GM23338 (cell line): ENCODE data around the gene NUMB. TPM values are rescaled to one million over a fixed set of nuclear protein-coding genes. Genes with fewer than 3 reads are reported as not detected.

ENCODE experiments used
- ATAC-seq: fragments of 200-7000 bp; cut with Tn5 transposase; 3 replicates; pipeline ENCODE4 v1.9.1; 2020
- DNase-seq: peaks from one replicate; pipeline ENCODE4 v3.0.0-alpha.2; 2015; ENCODE audit warnings: low spot score
- H2AFZ ChIP-seq: fragments of 200-600 bp; sonication (generic); 2 replicates; pipeline ENCODE4 v1.8.0; 2016; ENCODE audit warnings: antibody characterized with exemption, mild to moderate bottlenecking, moderate library complexity
- H3F3A ChIP-seq: fragments of 200-600 bp; sonication (generic); replicated peaks from 2 replicates; pipeline ENCODE4 v1.8.0; 2017; ENCODE audit warnings: antibody characterized with exemption, mixed run types, low read depth
- H3K27ac ChIP-seq: fragments of 200-600 bp; sonication (generic); 2 replicates; pipeline ENCODE4 v1.6.1; 2016; ENCODE audit warnings: low read depth
- H3K27me3 ChIP-seq: fragments of 200-600 bp; sonication (generic); 2 replicates; pipeline ENCODE4 v1.8.0; 2016; ENCODE audit warnings: mild to moderate bottlenecking, mixed run types, moderate library complexity; ENCODE audit not compliant: insufficient read depth
- H3K36me3 ChIP-seq: fragments of 200-600 bp; sonication (generic); 2 replicates; pipeline ENCODE4 v1.8.0; 2016; ENCODE audit warnings: mild to moderate bottlenecking; ENCODE audit not compliant: insufficient read depth
- H3K4me1 ChIP-seq: fragments of 200-600 bp; sonication (generic); 2 replicates; pipeline ENCODE4 v1.8.0; 2016; ENCODE audit warnings: mild to moderate bottlenecking, moderate library complexity; ENCODE audit not compliant: insufficient read depth
- H3K4me2 ChIP-seq: fragments of 200-600 bp; sonication (generic); 2 replicates; pipeline ENCODE4 v1.7.1; 2017; ENCODE audit warnings: mixed run types
- H3K4me3 ChIP-seq: fragments of 200-600 bp; sonication (generic); 2 replicates; pipeline ENCODE4 v1.6.1; 2016; ENCODE audit warnings: mixed run types
- H3K79me2 ChIP-seq: fragments of 200-600 bp; sonication (generic); replicated peaks from 2 replicates; pipeline ENCODE4 v1.8.0; 2017; ENCODE audit warnings: mild to moderate bottlenecking; ENCODE audit not compliant: insufficient read depth
- H3K9me2 ChIP-seq: fragments of 200-600 bp; sonication (generic); 2 replicates; pipeline ENCODE4 v1.8.0; 2017; ENCODE audit not compliant: insufficient read depth
- H4K20me1 ChIP-seq: fragments of 200-600 bp; sonication (generic); replicated peaks from 2 replicates; pipeline ENCODE4 v1.8.0; 2017; ENCODE audit warnings: mild to moderate bottlenecking; ENCODE audit not compliant: insufficient read depth
- H3K27ac Mint-ChIP-seq: 2 replicates; pipeline ENCODE4 v1.8.0; 2020; ENCODE audit warnings: inconsistent platforms, mild to moderate bottlenecking, moderate library complexity, mixed read lengths
- H3K27me3 Mint-ChIP-seq: 3 replicates; pipeline ENCODE4 v1.8.0; 2022; ENCODE audit warnings: low read depth, mild to moderate bottlenecking, moderate library complexity, mixed read lengths, inconsistent platforms; ENCODE audit not compliant: insufficient read depth, poor library complexity
- H3K36me3 Mint-ChIP-seq: 3 replicates; pipeline ENCODE4 v1.8.0; 2021; ENCODE audit warnings: low read depth, mild to moderate bottlenecking, inconsistent platforms, moderate library complexity, mixed read lengths
- H3K4me1 Mint-ChIP-seq: 3 replicates; pipeline ENCODE4 v1.8.0; 2020; ENCODE audit warnings: mild to moderate bottlenecking, inconsistent platforms, mixed read lengths
- H3K4me3 Mint-ChIP-seq: 3 replicates; pipeline ENCODE4 v1.8.0; 2021; ENCODE audit warnings: moderate library complexity, mild to moderate bottlenecking, inconsistent platforms, mixed read lengths
- H3K9me3 Mint-ChIP-seq: 3 replicates; pipeline ENCODE4 v1.8.0; 2020; ENCODE audit warnings: moderate library complexity, mild to moderate bottlenecking, inconsistent platforms, mixed read lengths
- CREB1 ChIP-seq: fragments of 250-450 bp; sonication (Bioruptor Pico); IDR thresholded peaks from 2 replicates; pipeline ENCODE4 v1.5.0; 2020; ENCODE audit warnings: low read depth, mild to moderate bottlenecking, moderate library complexity
- ETS1 ChIP-seq: IDR thresholded peaks from 2 replicates; pipeline ENCODE4 v1.6.1; 2016; ENCODE audit warnings: antibody characterized with exemption
- EZH2 ChIP-seq: fragments of 200-600 bp; sonication (generic); IDR thresholded peaks from one replicate; pipeline ENCODE4 v1.8.0; 2017; ENCODE audit warnings: antibody characterized with exemption, mild to moderate bottlenecking, low read depth; ENCODE audit not compliant: unreplicated experiment
- EZH2phosphoT487 ChIP-seq: fragments of 200-600 bp; sonication (generic); IDR thresholded peaks from one replicate; pipeline ENCODE4 v1.8.1; 2018; ENCODE audit warnings: antibody characterized with exemption; ENCODE audit not compliant: unreplicated experiment
- NANOG ChIP-seq: IDR thresholded peaks from 2 replicates; pipeline ENCODE4 v1.6.1; 2016; ENCODE audit warnings: antibody characterized with exemption, borderline replicate concordance
- POLR2AphosphoS5 ChIP-seq: IDR thresholded peaks from 2 replicates; pipeline ENCODE4 v1.6.1; 2016; ENCODE audit warnings: antibody characterized with exemption, low read depth
- STAT1 ChIP-seq: IDR thresholded peaks from one replicate; pipeline ENCODE4 v1.6.1; 2016; ENCODE audit warnings: antibody characterized with exemption; ENCODE audit not compliant: unreplicated experiment
- ZNF114 ChIP-seq: fragments of 250-450 bp; sonication (Bioruptor Pico); IDR thresholded peaks from 2 replicates; pipeline ENCODE4 v1.5.0; 2020; ENCODE audit warnings: mild to moderate bottlenecking, moderate library complexity
- ZNF331 ChIP-seq: fragments of 250-450 bp; sonication (Bioruptor Pico); IDR thresholded peaks from 2 replicates; pipeline ENCODE4 v1.5.0; 2020; ENCODE audit warnings: low read depth, mild to moderate bottlenecking, moderate library complexity
- polyA plus RNA-seq: library from polyadenylated mRNA; unstranded; fragments of >200 nt; fragmentation: Nextera tagmentation; extraction: Ambion mirVana; gene quantifications from 2 replicates; pipeline ENCODE4 v1.2.1, GENCODE V29; 2016
- total RNA-seq: library from RNA; depleted of rRNA; stranded (reverse); fragments of >200 nt; shearing (Covaris generic); gene quantifications from 2 replicates; pipeline ENCODE4 v1.2.3, GENCODE V29; 2014
- TF ChIP-seq, protein P1 (sequence below), 2 experiments: fragments of 200-600 bp in 1 of 2; sonication (generic) in 1 of 2; conservative IDR thresholded peaks; 2 replicates each; pipeline versions ENCODE4 v1.5.1 to v1.6.1; 2016 to 2017; ENCODE audit warnings: antibody characterized with exemption in 2 of 2, low read depth in 2 of 2, mild to moderate bottlenecking in 2 of 2, moderate library complexity in 1 of 2
- TF ChIP-seq, protein P2 (sequence below): IDR thresholded peaks from one replicate; pipeline ENCODE4 v1.6.1; 2018; ENCODE audit warnings: antibody characterized with exemption; ENCODE audit not compliant: unreplicated experiment

The NUMB gene
- total and polyA plus RNA-seq, 2 experiments from 2014 or later: 32.1 to 36.7 TPM

DNA sequence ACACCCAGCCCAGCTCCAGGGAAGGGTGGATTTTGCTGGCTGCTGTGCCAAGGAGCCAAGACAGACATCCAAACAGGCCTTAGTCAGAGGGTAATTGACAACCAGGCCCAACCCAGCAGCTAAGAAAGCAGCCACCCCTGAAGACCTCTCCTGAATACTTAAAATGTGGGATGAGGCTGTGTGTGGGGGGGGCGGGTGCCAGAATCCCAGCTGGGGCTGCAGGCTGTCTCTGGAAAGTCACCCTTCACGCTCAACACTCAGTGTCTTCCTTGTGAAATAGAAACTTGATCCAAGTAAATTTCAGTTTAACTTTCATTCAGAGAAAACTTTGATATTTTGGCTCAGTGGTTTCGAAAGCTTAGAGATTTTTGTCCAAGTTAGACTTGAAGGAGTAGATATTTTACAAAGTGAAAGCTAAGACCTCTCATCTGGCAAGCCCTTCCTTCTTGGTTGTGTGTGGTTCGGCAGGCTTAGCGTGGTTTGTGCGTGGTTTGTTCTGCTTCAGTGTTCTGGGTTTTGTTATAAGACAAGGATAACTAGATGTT lies 215.9 kb downstream of the NUMB start (continued):
- TF ChIP-seq, protein P1, sequence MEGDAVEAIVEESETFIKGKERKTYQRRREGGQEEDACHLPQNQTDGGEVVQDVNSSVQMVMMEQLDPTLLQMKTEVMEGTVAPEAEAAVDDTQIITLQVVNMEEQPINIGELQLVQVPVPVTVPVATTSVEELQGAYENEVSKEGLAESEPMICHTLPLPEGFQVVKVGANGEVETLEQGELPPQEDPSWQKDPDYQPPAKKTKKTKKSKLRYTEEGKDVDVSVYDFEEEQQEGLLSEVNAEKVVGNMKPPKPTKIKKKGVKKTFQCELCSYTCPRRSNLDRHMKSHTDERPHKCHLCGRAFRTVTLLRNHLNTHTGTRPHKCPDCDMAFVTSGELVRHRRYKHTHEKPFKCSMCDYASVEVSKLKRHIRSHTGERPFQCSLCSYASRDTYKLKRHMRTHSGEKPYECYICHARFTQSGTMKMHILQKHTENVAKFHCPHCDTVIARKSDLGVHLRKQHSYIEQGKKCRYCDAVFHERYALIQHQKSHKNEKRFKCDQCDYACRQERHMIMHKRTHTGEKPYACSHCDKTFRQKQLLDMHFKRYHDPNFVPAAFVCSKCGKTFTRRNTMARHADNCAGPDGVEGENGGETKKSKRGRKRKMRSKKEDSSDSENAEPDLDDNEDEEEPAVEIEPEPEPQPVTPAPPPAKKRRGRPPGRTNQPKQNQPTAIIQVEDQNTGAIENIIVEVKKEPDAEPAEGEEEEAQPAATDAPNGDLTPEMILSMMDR (conservative IDR thresholded peaks at IDR 0.05; ENCODE audit: low read depth in 2 of 2): no peak
- no peak for TF ChIP-seq CREB1 (CRISPR knock-in tag)
- no peak for TF ChIP-seq ETS1
- no peak for TF ChIP-seq NANOG

GRCh38 chr14:73241481-73242165 lies 216.7 kb downstream of the NUMB start:
- Mint-ChIP-seq H3K9me3 (no peaks in the 10 kb centered on the region; the same call in 2 of the 3 replicates), H3K4me3 (no peak overlapping the region), H3K36me3 (peaks cover 8% of the 10 kb centered on the region), H3K4me1 (peaks cover 29% of the 10 kb centered on the region), H3K27ac (no peak overlapping the region), H3K27me3 (peaks cover 26% of the 10 kb centered on the region)
- Histone ChIP-seq H3K4me3 (no peak overlapping the region), H3K27ac (no peak overlapping the region), H3K4me1 (peaks cover 36% of the 10 kb centered on the region), H3F3A (peaks cover 7% of the 10 kb centered on the region), H4K20me1 (peaks cover 3% of the 10 kb centered on the region; the same call in 1 of the 2 replicates), H3K36me3 (no peaks in the 10 kb centered on the region), H2AFZ (no peak overlapping the region), H3K4me2 (peak overlapping the region; percentile 38; the same call in 1 of the 2 replicates), H3K9me2 (no peaks in the 10 kb centered on the region), H3K79me2 (0 out of 2 replicates have a peak, but pooled peaks cover 3% of the 10 kb centered on the region), H3K27me3 (peaks cover 49% of the 10 kb centered on the region)
- no peak for ATAC-seq
- peak; percentile 56 for DNase-seq
- TF ChIP-seq CREB1 (CRISPR knock-in tag) (no peak), ZNF331 (no peak), POLR2AphosphoS5 (no peak), EZH2phosphoT487 (no peak), EZH2 (no peak), ZNF114 (CRISPR knock-in tag) (no peak), ETS1 (no peak), STAT1 (no peak)
- TF ChIP-seq, protein P1 (conservative IDR thresholded peaks at IDR 0.05; ENCODE audit: low read depth in 2 of 2): no peak
- TF ChIP-seq, protein P2, sequence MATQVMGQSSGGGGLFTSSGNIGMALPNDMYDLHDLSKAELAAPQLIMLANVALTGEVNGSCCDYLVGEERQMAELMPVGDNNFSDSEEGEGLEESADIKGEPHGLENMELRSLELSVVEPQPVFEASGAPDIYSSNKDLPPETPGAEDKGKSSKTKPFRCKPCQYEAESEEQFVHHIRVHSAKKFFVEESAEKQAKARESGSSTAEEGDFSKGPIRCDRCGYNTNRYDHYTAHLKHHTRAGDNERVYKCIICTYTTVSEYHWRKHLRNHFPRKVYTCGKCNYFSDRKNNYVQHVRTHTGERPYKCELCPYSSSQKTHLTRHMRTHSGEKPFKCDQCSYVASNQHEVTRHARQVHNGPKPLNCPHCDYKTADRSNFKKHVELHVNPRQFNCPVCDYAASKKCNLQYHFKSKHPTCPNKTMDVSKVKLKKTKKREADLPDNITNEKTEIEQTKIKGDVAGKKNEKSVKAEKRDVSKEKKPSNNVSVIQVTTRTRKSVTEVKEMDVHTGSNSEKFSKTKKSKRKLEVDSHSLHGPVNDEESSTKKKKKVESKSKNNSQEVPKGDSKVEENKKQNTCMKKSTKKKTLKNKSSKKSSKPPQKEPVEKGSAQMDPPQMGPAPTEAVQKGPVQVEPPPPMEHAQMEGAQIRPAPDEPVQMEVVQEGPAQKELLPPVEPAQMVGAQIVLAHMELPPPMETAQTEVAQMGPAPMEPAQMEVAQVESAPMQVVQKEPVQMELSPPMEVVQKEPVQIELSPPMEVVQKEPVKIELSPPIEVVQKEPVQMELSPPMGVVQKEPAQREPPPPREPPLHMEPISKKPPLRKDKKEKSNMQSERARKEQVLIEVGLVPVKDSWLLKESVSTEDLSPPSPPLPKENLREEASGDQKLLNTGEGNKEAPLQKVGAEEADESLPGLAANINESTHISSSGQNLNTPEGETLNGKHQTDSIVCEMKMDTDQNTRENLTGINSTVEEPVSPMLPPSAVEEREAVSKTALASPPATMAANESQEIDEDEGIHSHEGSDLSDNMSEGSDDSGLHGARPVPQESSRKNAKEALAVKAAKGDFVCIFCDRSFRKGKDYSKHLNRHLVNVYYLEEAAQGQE: no peak
